ENCODE data around the gene TRIM61.
"Not testable (repeated sequence)": the region's sequence is repeated elsewhere in the genome, so short reads cannot be mapped to it uniquely, and the experiment has no call there.

The TRIM61 gene

GRCh38 chr4:164977243-164978164 lies at the start of gene TRIM61:
Gene TRIM61 (minus strand): TSS chr4:164977657. CDS start chr4:164970002, 7,655 bp downstream.
- H3K4me3 ChIP-seq (ENCODE audit: low read depth, low read length) = peak within 1 kb of the TSS; percentile 79

GRCh38 chr4:165025782-165026181 lies 48.3 kb upstream of the TRIM61 start:
- H3K4me3 ChIP-seq (ENCODE audit: low read depth, low read length) = not testable (repeated sequence)

GRCh38 chr4:165019995-165020394 lies 42.5 kb upstream of the TRIM61 start:
- not testable (repeated sequence) for H3K4me3 ChIP-seq (ENCODE audit: low read depth, low read length)

- no peak overlapping the region for H3K4me3 ChIP-seq (ENCODE audit: low read depth, low read length)
Observed at GRCh38 chr4:165016971-165017370, 39.5 kb upstream of the TRIM61 start.

- H3K4me3 ChIP-seq (ENCODE audit: low read depth, low read length) = no peak overlapping the region
Observed at GRCh38 chr4:165013691-165014090, 36.2 kb upstream of the TRIM61 start.

- H3K4me3 ChIP-seq (ENCODE audit: low read depth, low read length) = no peak overlapping the region
Observed at GRCh38 chr4:165011403-165011802, 33.9 kb upstream of the TRIM61 start.

GRCh38 chr4:165010991-165011390 lies 33.5 kb upstream of the TRIM61 start:
- no peak overlapping the region for H3K4me3 ChIP-seq (ENCODE audit: low read depth, low read length)

GRCh38 chr4:165010487-165010886 lies 33.0 kb upstream of the TRIM61 start:
- no peak overlapping the region for H3K4me3 ChIP-seq (ENCODE audit: low read depth, low read length)

GRCh38 chr4:165009493-165010227 lies 32.2 kb upstream of the TRIM61 start:
- no peak overlapping the region for H3K4me3 ChIP-seq (ENCODE audit: low read depth, low read length)

GRCh38 chr4:165006886-165007285 lies 29.4 kb upstream of the TRIM61 start:
- H3K4me3 ChIP-seq (ENCODE audit: low read depth, low read length) = no peak overlapping the region

GRCh38 chr4:165006456-165006855 lies 29.0 kb upstream of the TRIM61 start:
- no peak overlapping the region for H3K4me3 ChIP-seq (ENCODE audit: low read depth, low read length)

- H3K4me3 ChIP-seq (ENCODE audit: low read depth, low read length) = no peak overlapping the region
Observed at GRCh38 chr4:165005352-165005925, 28.0 kb upstream of the TRIM61 start.

- not testable (repeated sequence) for H3K4me3 ChIP-seq (ENCODE audit: low read depth, low read length)
Observed at GRCh38 chr4:165001957-165002356, 24.5 kb upstream of the TRIM61 start.

GRCh38 chr4:164998526-164999080 lies 21.1 kb upstream of the TRIM61 start:
- H3K4me3 ChIP-seq (ENCODE audit: low read depth, low read length) = not testable (repeated sequence)

- no peak overlapping the region for H3K4me3 ChIP-seq (ENCODE audit: low read depth, low read length)
Observed at GRCh38 chr4:164997941-164998340, 20.5 kb upstream of the TRIM61 start.

- H3K4me3 ChIP-seq (ENCODE audit: low read depth, low read length) = no peak overlapping the region
Observed at GRCh38 chr4:164997324-164997723, 19.9 kb upstream of the TRIM61 start.

- not testable (repeated sequence) for H3K4me3 ChIP-seq (ENCODE audit: low read depth, low read length)
Observed at GRCh38 chr4:164996123-164996522, 18.7 kb upstream of the TRIM61 start.

- H3K4me3 ChIP-seq (ENCODE audit: low read depth, low read length) = not testable (repeated sequence)
Observed at GRCh38 chr4:164990786-164991185, 13.3 kb upstream of the TRIM61 start.

GRCh38 chr4:164989471-164989870 lies 12.0 kb upstream of the TRIM61 start:
- H3K4me3 ChIP-seq (ENCODE audit: low read depth, low read length) = no peak overlapping the region

GRCh38 chr4:164971929-164972328 lies 5.5 kb downstream of the TRIM61 start:
- H3K4me3 ChIP-seq (ENCODE audit: low read depth, low read length) = not testable (repeated sequence)

GRCh38 chr4:164959896-164960295 lies 17.6 kb downstream of the TRIM61 start:
- no peak overlapping the region for H3K4me3 ChIP-seq (ENCODE audit: low read depth, low read length)
